CD14-positive monocyte (primary cell): Measurements from ENCODE around the gene CPAMD8. TPM values are rescaled to one million over a fixed set of nuclear protein-coding genes. Genes with fewer than 3 reads are reported as not detected.

Experiments
- DNase-seq, 3 donors: peaks; one replicate each; pipeline ENCODE4 v3.0.0-alpha.2; 2011 to 2022
- H2AFZ ChIP-seq: 2 replicates; pipeline ENCODE4 v1.6.0; 2012; ENCODE audit warnings: mild to moderate bottlenecking, low read depth, low read length, inconsistent platforms; ENCODE audit not compliant: insufficient read depth, poor library complexity, severe bottlenecking
- H3K27ac ChIP-seq, 2 donors: 1 replicate in 1 of 2; 2 replicates in 1 of 2; pipeline ENCODE4 v1.5.1; 2012 to 2013; ENCODE audit warnings: low read length in 2 of 2, control low read depth in 1 of 2, inconsistent platforms in 1 of 2, low read depth in 1 of 2, mild to moderate bottlenecking in 1 of 2
- H3K27me3 ChIP-seq, 2 donors: one replicate each; pipeline versions ENCODE4 v1.6.0 to v1.6.1; 2011 to 2013; ENCODE audit warnings: low read length in 2 of 2; ENCODE audit not compliant: control insufficient read depth in 2 of 2, insufficient read depth in 2 of 2
- H3K36me3 ChIP-seq, 2 donors: replicated peaks in 1 of 2; 1 replicate in 1 of 2; 2 replicates in 1 of 2; pipeline versions ENCODE4 v1.5.1 to v1.6.1; 2012 to 2013; ENCODE audit warnings: low read length in 2 of 2, control low read depth in 1 of 2, inconsistent platforms in 1 of 2, mild to moderate bottlenecking in 1 of 2; ENCODE audit not compliant: insufficient read depth in 2 of 2, control insufficient read depth in 1 of 2
- H3K4me1 ChIP-seq, 2 donors: 1 replicate in 1 of 2; 2 replicates in 1 of 2; pipeline versions ENCODE4 v1.5.1 to v1.6.1; 2012 to 2013; ENCODE audit warnings: low read length in 2 of 2, control low read depth in 1 of 2, inconsistent platforms in 1 of 2, mild to moderate bottlenecking in 1 of 2, moderate library complexity in 1 of 2; ENCODE audit not compliant: insufficient read depth in 2 of 2, control insufficient read depth in 1 of 2
- H3K4me2 ChIP-seq: replicated peaks from 2 replicates; pipeline ENCODE3; 2012; ENCODE audit warnings: low read length, moderate library complexity, mild to moderate bottlenecking; ENCODE audit not compliant: poor library complexity, severe bottlenecking; ENCODE audit errors: extremely low read depth
- H3K4me3 ChIP-seq, 3 experiments: fragments of 200-600 bp in 1 of 3; sonication (generic) in 1 of 3; replicated peaks in 1 of 3; 1 replicate in 2 of 3; 2 replicates in 1 of 3; pipeline ENCODE4 v1.5.1; 2011 to 2013; ENCODE audit warnings: low read length in 3 of 3, mild to moderate bottlenecking in 3 of 3, control low read depth in 2 of 3, low read depth in 2 of 3, inconsistent platforms in 1 of 3, moderate library complexity in 1 of 3
- H3K79me2 ChIP-seq: 2 replicates; pipeline ENCODE4 v1.6.0; 2012; ENCODE audit warnings: mild to moderate bottlenecking, control low read depth, inconsistent platforms, low read length, moderate library complexity; ENCODE audit not compliant: insufficient read depth
- H3K9ac ChIP-seq: 2 replicates; pipeline ENCODE4 v1.6.0; 2017; ENCODE audit warnings: low read length, mild to moderate bottlenecking; ENCODE audit not compliant: insufficient read depth, poor library complexity, severe bottlenecking
- H3K9me3 ChIP-seq, 2 donors: replicated peaks in 1 of 2; 1 replicate in 1 of 2; 2 replicates in 1 of 2; pipeline versions ENCODE4 v1.5.1 to v1.6.1; 2012 to 2013; ENCODE audit warnings: low read length in 2 of 2, control low read depth in 1 of 2; ENCODE audit not compliant: control insufficient read depth in 1 of 2, insufficient read depth in 1 of 2
- H4K20me1 ChIP-seq: 2 replicates; pipeline ENCODE4 v1.6.0; 2012; ENCODE audit warnings: mild to moderate bottlenecking, low read length, control low read depth, moderate library complexity; ENCODE audit not compliant: insufficient read depth
- H3K27ac Mint-ChIP-seq, 7 donors: one replicate each; pipeline ENCODE4 v1.8.0; 2020; ENCODE audit warnings: mild to moderate bottlenecking in 7 of 7, mixed read lengths in 7 of 7, moderate library complexity in 6 of 7, inconsistent platforms in 2 of 7
- H3K27me3 Mint-ChIP-seq, 3 donors: one replicate each; pipeline ENCODE4 v1.8.0; 2021 to 2022; ENCODE audit warnings: low read depth in 3 of 3, mild to moderate bottlenecking in 3 of 3, mixed read lengths in 3 of 3, moderate library complexity in 3 of 3, inconsistent platforms in 1 of 3
- H3K36me3 Mint-ChIP-seq, 2 donors: one replicate each; pipeline ENCODE4 v1.8.0; 2020; ENCODE audit warnings: mixed read lengths in 2 of 2, inconsistent platforms in 1 of 2, mild to moderate bottlenecking in 1 of 2
- H3K4me1 Mint-ChIP-seq: one replicate; pipeline ENCODE4 v1.8.0; 2020; ENCODE audit warnings: mild to moderate bottlenecking, mixed read lengths
- H3K4me3 Mint-ChIP-seq, 2 donors: one replicate each; pipeline ENCODE4 v1.8.0; 2020; ENCODE audit warnings: mild to moderate bottlenecking in 2 of 2, mixed read lengths in 2 of 2, moderate library complexity in 1 of 2
- H3K9me3 Mint-ChIP-seq, 7 donors: one replicate each; pipeline ENCODE4 v1.8.0; 2020 to 2022; ENCODE audit warnings: mixed read lengths in 7 of 7, mild to moderate bottlenecking in 6 of 7, moderate library complexity in 6 of 7, inconsistent platforms in 2 of 7
- WGBS: methylation state at CpG from one replicate; pipeline ENCODE4 v1.1.5; 2013; ENCODE audit warnings: missing lambda C conversion rate; ENCODE audit not compliant: insufficient coverage; 5-methylcytosine and 5-hydroxymethylcytosine counted together
- intact Hi-C, 2 donors: fragments of 100-400 bp; cut with micrococcal nuclease; formaldehyde crosslinking; loops; one replicate each; pipeline versions ENCODE4 v1.15.0 to v1.15.1; 2023
- polyA plus RNA-seq, 3 donors: library from polyadenylated mRNA; depleted of rRNA in 1 of 3; unstranded in 2 of 3; stranded (reverse) in 1 of 3; fragments of 300-500 nt in 2 of 3; fragments of >200 nt in 1 of 3; fragmentation: Illumina TruSeq in 2 of 3; gene quantifications; 1 replicate in 2 of 3; 2 replicates in 1 of 3; pipeline ENCODE4 v1.2.3, GENCODE V29; 2012 to 2021
- TF ChIP-seq, protein P1 (sequence below): fragments of 200-600 bp; IDR thresholded peaks from one replicate; pipeline ENCODE4 v1.8.0; 2022; ENCODE audit warnings: antibody characterized with exemption, mild to moderate bottlenecking

CPAMD8 gene
- polyA plus RNA-seq, 3 donors: 5.1 to 53.4 (median 5.4) TPM

DNA sequence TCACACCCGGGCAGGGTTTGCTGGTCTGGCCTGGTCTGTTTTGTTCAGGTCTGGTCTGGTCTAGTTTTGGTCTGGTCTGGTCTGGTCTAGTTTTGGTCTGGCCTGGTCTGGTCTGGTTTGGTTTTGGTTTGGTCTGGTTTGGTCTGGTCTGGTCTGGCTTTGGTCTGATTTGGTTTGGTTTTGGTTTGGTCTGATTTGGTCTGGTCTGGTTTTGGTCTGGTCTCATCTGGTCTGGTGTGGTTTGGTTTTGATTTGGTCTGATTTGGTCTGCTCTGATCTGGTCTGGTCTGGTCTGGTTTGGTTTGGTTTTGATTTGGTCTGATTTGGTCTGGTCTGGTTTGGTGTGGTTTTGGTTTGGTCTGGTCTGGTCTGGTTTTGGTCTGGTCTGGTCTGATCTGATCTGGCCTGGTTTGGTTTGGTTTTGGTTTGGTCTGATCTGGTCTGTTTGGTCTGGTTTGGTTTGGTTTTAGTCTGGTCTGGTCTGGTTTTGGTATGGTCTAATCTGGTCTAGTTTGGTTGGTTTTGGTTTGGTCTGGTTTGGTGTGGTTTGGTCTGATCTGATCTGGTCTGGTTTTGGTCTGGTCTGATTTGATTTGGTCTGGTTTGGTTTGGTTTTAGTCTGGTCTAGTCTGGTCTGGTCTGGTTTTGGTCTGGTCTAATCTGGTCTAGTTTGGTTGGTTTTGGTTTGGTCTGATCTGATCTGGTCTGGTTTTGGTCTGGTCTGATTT is 152.2 kb downstream of the CPAMD8 start:
- Histone ChIP-seq H3K4me1 (no peaks in the 10 kb centered on the region), H3K79me2 (peaks cover 16% of the 10 kb centered on the region), H3K4me3 (no peak overlapping the region), H3K4me2 (no peak overlapping the region), H2AFZ (no peak overlapping the region), H3K27me3 (no peaks in the 10 kb centered on the region), H3K9me3 (peaks cover 5 to 22% of the 10 kb centered on the region in 2 donors), H3K36me3 (peaks cover 82 to 92% of the 10 kb centered on the region in 2 donors), H3K27ac (peak overlapping the region in 1 of 2 donors; percentile 30), H3K9ac (no peak overlapping the region), H4K20me1 (peaks cover 76% of the 10 kb centered on the region)
- peaks cover 6% of the 10 kb centered on the region for H3K4me1 Mint-ChIP-seq
- no peak overlapping the region for H3K4me3 Mint-ChIP-seq
- no peak for DNase-seq
- intact Hi-C loops: no loop called here
- WGBS: 89% methylated on average over 1 of the region's 1 CpG
- peak overlapping the region; percentile 8 to 79 (median 52) for H3K27ac Mint-ChIP-seq
- peaks cover 22 to 31% (median 25%) of the 10 kb centered on the region in 7 donors for H3K9me3 Mint-ChIP-seq
- peaks cover 86 to 100% of the 10 kb centered on the region in 2 donors for H3K36me3 Mint-ChIP-seq
- TF ChIP-seq, protein P1, sequence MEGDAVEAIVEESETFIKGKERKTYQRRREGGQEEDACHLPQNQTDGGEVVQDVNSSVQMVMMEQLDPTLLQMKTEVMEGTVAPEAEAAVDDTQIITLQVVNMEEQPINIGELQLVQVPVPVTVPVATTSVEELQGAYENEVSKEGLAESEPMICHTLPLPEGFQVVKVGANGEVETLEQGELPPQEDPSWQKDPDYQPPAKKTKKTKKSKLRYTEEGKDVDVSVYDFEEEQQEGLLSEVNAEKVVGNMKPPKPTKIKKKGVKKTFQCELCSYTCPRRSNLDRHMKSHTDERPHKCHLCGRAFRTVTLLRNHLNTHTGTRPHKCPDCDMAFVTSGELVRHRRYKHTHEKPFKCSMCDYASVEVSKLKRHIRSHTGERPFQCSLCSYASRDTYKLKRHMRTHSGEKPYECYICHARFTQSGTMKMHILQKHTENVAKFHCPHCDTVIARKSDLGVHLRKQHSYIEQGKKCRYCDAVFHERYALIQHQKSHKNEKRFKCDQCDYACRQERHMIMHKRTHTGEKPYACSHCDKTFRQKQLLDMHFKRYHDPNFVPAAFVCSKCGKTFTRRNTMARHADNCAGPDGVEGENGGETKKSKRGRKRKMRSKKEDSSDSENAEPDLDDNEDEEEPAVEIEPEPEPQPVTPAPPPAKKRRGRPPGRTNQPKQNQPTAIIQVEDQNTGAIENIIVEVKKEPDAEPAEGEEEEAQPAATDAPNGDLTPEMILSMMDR: no peak
- H3K27me3 Mint-ChIP-seq: no peaks in the 10 kb centered on the region

DNA sequence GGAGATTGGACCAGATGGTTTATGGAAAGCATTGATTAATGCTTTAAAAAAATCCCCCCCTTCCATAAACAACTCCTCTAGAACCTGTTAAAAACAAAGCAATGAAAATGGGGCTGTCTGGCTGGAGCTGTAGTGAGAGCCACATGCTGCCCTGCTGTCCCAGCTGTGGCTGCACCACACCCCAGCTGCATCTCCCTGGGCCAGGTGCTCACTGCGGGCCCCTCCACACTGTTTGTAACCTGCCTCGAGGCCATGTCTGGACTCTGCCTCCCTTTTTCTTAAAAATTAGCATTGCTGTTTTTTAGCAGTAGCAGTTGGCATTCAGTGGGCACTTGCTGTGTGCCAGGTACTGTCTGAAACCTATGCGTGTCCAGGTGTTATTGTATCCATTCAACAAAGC is 153.0 kb downstream of the CPAMD8 start:
- Histone ChIP-seq H3K79me2 (peaks cover 16% of the 10 kb centered on the region), H3K27me3 (no peaks in the 10 kb centered on the region), H3K36me3 (peaks cover 82 to 92% of the 10 kb centered on the region in 2 donors), H3K9ac (no peak overlapping the region), H3K9me3 (peaks cover 0 to 14% of the 10 kb centered on the region in 2 donors), H3K27ac (no peak overlapping the region), H2AFZ (no peak overlapping the region), H3K4me1 (no peaks in the 10 kb centered on the region), H4K20me1 (peaks cover 76% of the 10 kb centered on the region), H3K4me2 (no peak overlapping the region), H3K4me3 (no peak overlapping the region)
- WGBS: 93% methylated on average over 3 of the region's 3 CpGs
- Mint-ChIP-seq H3K27me3 (peaks cover 0 to under 1% (median 0%) of the 10 kb centered on the region in 3 donors), H3K4me1 (peaks cover 6% of the 10 kb centered on the region), H3K9me3 (peaks cover 13 to 22% (median 18%) of the 10 kb centered on the region in 7 donors), H3K27ac (peak overlapping the region in 1 of 7 donors; percentile 26), H3K4me3 (no peak overlapping the region), H3K36me3 (peaks cover 85 to 100% of the 10 kb centered on the region in 2 donors)
- TF ChIP-seq, protein P1: no peak
- intact Hi-C loops: no loop called here
- DNase-seq: no peak
